GM21528 (cell line): ENCODE measurements around the gene HAAO.
"Not testable (repeated sequence)": the region's sequence is repeated elsewhere in the genome, so short reads cannot be mapped to it uniquely, and the experiment has no call there.

Experiments
- ATAC-seq: cut with Tn5 transposase; IDR thresholded peaks from one replicate; pipeline ENCODE4 v1.9.1; 2021; ENCODE audit warnings: mild to moderate bottlenecking, moderate library complexity; ENCODE audit not compliant: unreplicated experiment, low FRiP score

The HAAO gene

DNA sequence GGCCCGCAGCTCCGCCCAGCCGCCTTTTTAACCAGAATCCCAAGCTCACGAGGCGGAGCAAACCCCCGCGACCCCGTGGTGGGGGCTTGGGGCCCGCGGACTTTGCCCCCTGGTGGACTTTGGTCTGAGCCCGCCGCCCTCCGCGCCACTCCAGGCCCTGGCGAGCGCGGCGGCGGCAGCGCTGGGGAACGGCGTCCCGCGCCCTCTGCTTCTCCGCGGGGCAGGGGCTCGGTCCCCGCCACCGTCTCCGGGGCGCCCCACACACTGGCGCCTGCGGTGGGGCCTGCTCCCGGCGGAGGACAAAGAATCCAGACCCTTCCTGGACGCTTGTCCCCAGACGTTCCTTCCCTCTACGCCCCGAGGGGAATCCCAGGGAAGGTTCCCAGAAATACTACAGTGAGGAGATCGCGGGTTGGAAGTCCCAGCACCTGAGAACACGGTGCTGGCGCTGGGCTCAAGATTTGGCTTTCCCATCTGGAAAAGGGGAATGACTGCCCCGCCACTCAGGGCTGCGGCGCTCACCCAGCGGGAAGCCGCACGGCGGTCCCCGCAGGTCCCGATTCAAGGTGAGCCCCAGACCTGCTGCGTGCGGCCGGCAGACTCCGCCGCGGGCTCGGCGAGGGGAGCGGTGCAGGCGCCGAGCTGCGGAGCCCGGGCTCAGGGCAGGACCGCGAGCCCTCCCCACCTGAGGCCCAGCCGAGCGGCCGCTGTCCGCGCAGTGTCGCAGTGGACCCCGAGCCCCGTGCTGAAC, at the start of gene HAAO:
TSS of gene HAAO (minus strand) at position 1 of the 751 bp plus-strand sequence. CDS start 47 bp downstream, outside the sequence.
- ATAC-seq: no peak

DNA sequence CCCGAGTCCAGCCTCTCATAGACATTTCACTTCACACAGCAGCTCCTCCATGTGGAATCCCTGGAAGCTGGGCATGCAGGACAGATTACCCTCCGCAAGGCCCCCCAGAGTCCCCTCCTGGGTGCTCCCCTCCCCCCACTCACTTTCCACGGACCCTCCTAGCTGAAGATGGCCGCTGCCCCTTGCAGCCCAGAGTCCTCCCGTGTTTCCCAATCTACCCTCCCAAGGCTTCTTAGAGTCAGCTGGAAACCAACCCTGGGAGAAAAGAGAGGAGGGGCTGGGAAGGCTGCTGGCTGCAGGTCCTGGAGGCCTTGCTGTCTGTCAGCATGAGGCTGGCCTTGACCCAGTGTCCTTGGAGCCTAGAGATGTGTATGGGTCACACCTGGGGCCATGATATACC, 49.0 kb upstream of the HAAO start:
- ATAC-seq: no peak

DNA sequence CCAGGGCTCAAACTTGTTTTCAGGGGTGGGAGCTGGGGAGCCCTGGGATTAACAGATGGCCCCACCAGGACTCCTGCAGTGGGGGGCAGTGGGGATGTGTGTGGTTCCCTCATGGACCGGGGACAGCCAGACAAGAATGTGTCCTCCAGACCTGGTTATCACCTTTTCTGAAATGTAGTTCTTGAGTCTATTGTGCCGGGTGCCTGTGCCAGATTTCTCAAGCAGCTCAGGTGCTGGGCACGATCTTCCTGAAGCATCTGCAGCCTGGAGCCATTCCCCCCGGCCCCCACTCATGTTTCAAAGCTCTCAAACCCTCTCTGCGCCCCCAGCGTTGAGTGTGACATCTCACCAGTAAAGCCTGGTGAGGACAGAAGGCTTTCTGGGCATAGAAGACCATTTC, 48.4 kb upstream of the HAAO start:
- no peak for ATAC-seq

DNA sequence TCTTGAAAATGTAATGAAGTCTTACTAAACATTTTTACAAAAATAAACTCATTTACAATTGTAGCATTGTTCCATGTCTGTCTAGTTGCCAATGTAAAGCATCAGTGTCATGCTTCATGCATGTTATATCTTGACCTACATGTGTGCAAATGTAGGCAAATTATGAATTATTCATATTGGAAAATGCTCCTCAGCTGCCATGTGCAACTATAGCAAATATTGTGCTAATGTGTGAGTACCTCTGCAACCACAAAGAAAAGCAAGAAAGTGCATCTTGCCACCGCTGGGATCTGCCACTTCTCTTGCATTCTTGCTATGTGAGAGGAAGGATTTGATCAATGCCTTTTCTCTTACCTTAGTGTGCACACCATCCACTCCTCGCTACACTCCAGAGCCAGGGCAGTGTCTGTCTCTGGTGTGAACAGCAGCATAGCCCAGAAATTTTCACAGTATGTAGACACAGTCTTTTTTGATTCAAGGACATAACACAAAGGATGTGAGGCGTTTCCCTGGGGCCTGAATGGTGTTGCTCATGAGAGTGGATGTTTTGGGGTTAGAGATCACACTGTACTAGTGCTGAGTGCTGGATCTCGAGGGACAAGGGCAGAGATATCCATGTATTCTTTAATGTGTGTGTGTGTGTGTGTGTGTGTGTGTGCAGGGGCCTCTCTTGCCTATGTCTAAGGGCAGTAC, 47.6 kb upstream of the HAAO start:
- no peak for ATAC-seq

DNA sequence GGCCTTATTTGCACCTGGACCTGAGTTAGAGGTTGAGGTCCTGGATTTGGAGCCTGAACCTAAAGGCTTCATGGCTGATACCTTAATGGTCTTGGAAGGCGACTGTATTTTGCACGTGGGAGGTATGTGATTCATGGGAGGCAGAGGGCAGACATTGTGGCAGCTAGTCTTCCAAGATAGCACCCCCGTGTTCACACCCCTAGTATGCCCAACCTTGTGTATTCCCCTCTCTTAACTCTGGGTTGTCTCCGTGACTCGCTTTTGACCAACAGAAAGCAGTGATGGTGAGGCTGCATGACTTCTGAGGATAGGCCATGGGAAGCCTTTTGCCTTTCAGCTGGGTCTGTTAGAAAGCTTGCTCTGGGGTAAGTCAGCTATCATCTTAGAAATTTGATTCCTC, 45.8 kb upstream of the HAAO start:
- ATAC-seq: no peak

DNA sequence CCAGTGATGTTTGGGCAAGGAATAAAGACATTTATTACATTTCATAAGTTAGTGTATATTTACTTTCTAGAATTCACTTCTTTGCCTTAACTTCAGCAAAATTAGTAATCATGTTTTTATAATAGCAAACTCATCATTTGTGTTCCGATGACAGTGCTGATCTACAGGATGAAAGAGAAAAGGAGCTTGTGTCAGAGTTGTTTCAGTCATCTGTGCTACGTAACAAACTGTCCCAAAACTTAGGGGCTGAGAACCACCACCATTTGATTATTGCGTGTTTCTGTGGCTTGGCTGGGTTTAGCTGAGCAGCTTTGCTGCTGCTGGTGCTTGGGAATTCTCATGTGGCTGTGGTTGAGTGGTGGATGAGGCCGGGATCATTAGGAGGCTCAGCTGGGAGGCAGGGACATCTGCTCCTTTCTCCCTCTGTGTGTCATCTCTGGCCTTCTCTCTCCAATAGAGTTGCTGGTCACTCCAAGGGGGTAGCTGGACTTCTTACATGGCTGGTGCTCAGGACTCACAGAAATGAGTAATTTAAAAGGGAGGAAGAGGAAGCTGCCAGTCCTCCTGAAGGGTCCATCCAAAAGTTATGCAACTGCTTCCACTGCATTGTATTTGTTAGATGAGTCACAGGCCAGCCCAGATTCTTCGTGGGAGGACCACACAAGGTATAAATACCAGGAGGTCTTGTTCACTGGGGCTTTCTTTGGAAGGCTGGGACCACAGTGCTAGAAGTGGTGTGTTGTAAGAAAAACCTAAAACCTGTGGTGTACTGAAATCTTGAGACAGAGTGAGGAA, 43.4 kb upstream of the HAAO start:
- ATAC-seq: no peak

DNA sequence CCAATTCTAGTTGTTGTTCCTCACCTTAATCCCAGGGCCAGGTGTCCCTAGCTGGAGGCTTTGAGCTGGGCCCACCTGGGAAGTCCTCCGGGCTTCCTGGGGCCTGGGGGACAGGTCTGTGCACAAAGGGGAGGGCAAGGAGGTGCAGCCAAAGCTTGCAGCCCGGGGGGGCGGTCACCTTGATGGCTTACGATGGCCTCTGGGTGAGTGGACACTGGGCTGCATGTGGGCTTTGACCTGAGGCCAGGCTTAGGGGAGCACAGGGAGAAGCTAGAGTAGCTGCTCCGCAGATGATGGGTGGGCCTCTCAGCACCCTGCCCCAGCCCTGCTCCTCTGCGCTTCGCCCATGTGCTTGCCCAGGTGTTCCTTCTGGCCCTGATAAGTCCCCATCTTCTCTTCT, 41.8 kb upstream of the HAAO start:
- no peak for ATAC-seq

DNA sequence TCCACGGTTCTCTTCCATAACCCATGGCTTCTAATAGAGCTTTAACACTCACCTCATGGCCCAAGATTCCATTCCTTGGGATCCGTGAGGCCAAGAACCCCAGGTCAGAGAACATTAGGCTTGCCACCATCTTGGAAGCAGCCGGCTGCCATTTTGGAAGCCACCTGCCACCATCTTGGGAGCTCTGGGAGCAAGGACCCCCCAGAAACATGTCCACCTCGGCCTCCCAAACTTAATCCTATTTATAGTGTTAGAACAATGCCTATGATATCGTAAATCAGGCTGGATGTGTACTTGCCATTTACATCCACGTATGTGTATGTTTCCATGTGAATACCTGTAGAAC, 39.9 kb upstream of the HAAO start:
- ATAC-seq: no peak

DNA sequence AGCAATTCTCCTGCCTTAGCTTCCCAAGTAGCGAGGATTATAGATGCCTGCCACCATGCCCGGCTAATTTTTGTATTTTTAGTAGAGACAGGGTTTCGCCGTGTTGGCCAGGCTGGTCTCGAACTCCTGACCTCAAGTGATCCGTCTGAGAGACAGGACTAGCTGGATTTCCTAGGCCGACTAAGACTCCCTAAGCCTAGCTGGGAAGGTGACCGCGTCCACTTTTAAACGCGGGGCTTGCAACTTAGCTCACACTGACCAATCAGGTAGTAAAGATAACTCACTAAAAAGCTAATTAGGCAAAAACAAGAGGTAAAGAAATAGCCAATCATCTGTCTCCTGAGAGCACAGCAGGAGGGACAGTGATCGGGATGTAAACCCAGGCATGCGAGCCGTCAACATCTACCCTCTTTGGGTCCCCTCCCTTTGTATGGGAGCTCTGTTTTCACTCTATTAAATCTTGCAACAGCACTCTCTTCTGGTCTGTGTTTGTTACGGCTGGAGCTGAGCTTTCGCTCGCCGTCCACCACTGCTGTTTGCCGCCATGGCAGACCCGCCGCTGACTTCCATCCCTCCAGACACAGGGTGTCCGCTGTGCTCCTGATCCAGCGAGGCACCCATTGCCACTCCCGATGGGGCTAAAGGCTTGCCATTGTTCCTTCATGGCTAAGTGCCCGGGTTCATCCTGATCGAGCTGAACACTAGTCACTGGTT, 39.3 kb upstream of the HAAO start:
- ATAC-seq: not testable (repeated sequence)

DNA sequence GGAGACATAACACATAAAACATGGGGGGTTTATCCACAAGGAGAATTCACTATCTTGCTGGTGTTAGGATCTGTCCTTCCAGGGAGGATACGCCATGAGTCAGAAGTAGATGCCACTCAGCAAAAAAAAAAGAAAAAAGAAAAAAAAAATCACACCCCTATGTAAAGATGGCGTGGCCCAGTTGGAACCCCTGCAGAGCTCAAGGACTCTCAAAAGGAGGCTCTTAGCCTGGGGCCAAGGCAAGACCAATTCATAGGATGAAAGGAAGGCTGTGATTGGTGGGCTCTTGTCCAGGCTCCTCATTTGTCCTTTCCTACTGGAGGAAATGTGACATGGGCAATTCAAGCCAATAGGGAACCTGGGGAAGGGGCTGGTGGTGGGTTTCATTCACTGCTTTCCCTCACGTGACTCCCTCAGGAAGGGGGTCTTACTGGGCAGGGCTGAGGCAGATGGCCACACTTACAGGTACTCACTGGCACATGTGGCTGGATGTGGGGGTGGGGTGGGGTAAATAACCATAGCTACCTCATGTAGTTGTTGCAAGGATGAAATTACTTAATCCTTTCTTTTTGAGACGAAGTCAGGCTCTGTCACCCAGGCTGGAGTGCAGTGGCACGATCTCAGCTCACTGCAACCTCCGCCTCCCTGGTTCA, 38.7 kb upstream of the HAAO start:
- no peak for ATAC-seq

DNA sequence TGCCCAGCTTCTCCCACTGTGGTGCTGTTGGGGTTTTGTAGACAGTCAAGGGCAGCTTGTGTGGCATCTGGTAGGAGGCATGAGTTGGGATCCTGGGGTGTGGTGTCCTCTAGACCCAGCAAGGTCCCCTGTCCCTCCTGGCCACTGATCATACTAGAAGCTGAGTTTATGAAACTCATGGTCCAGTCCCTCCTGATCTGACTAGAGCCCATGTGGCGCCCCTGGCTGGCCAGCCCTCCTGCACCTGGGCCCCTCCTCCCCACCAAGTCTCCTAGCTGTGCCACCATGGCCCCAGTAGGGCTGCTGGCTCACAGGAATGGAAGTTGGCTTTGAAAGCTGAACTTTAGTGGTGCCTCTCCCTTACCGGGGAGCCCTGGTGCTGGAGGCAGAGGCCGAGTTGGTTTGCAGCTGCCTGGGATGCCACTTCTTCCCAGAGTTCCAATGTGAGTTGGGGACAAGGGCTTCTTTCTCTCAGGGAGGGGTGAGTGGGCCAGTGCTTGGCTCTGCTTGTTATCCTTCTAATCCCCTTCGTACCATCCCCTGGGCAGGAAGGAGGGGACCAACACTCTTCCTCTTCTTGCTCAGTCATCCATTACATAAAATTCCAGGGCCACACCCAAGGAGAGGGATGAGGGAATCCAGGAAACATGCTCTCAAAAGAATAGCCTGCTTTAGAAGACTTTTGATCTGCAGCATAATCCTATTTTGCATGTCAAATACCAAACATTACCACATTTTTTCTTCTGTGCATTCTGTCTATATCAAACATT, 37.5 kb upstream of the HAAO start:
- no peak for ATAC-seq

DNA sequence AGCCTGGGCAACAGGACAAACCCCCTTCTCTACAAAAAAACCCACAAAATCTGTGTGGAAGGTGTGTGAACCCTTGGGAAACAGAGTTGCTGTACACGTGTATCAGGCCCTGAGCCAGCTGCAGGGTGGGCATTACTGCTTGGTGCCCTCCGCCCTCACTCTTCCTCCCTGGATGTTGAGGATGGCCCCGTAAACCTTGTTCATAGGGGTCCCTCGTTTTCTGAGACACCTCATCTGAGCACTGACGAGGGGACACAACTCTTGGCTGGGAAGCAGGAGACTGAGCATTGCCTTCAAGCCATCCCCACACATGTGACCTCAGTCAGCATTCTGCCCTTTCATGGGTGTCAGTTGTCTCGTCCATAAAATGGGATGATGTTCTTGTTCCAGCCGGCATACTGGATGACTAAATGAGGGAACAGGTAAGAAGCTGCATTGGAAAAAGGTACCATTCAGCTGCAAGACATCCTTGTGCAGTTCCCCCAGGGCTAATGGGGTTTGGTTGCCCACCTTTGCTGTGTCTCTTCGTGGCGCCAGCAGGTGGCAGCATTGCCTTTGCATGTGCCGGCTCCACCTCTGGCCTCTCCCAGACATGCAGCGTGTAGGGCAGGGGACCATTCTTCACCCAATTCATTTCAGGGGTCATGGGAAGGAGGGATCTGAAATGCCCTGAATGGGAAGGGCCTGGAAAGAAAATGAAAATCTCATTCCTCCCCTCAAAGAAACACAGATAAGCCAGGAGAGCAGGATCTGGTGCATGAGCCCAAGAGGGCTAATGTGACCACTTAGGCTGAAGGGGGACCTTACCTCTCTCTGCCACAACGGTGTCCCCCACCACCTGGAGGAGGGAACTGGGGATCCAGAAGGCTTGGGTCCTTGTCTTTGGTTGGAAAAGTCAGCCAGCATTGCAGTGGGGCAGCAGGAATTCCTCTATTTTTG, 36.4 kb upstream of the HAAO start:
- peak; percentile 89 for ATAC-seq

DNA sequence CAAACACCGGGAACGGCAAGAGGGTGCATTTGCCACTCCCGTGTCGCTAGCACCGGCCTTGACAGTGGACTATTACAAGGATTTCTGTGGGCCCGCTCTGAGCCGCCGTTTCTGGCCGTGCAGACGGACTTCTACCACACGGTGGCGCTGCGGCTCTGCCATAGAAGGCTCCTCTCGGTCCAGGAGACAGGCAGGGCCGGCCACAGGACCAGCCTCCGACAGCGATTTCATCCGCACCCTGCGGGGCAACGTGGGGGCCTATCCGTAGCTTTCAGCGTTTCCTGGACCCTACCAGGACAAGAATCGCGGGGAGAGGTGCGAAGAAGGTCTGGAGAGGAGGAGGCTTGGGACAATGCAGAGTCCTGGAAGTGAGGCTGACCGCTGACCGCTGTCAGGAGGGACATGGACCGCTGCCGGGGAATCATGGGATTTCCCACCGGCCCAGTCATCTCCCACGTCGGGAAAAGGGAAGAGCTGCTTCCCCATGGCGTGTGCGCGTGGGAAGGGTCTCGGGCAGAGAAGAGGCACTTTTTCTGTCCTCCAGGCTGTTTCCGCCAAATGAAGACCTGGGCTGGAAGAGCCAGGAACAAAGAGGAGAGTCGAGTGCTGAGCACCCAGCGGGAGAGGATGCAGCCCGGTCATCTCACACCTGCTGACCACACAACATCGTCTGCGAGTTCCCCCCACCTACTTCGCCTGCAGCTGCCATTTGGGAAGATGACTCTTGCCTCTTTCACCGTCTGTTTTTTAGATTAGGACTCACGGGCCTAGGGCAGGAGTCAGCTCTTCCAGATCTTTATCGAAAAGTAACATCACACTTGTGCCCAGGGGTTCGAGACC, 35.5 kb upstream of the HAAO start:
- peak; percentile 81 for ATAC-seq

DNA sequence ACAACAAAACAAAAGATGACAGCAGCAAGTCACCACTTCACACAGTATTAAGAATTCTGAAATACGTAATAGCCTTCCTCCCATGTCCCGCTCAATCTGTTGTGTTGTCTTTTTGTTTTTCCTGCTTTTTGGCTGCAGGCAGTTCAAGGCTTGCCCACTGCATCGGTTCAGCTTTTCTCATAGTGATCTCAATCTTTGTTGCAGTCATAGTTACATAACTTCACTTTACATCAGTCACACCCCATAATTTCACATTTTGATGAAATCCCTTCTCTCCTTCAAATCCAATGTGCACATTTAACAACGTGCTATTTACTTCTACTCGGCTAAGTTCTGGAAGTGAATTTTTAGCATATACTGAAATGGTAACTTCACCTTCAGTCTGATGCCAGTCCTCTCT, 33.8 kb upstream of the HAAO start:
- no peak for ATAC-seq

DNA sequence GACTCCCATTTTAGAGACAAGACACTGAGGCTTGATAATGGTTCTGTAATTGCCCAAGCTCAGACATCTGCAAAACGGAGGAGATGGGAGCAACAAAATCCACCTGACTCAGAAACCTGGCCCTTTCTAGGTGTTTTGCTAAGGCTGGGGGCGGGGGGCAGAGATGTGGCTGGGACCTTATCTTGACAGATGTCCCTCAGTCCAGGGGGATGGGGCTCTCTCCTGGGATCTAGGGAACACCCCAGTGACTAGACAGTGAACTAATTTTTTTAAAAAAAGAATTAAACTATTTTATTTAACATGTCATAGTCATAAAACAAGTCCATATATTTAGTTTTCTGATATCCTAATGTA, 32.0 kb upstream of the HAAO start:
- no peak for ATAC-seq

DNA sequence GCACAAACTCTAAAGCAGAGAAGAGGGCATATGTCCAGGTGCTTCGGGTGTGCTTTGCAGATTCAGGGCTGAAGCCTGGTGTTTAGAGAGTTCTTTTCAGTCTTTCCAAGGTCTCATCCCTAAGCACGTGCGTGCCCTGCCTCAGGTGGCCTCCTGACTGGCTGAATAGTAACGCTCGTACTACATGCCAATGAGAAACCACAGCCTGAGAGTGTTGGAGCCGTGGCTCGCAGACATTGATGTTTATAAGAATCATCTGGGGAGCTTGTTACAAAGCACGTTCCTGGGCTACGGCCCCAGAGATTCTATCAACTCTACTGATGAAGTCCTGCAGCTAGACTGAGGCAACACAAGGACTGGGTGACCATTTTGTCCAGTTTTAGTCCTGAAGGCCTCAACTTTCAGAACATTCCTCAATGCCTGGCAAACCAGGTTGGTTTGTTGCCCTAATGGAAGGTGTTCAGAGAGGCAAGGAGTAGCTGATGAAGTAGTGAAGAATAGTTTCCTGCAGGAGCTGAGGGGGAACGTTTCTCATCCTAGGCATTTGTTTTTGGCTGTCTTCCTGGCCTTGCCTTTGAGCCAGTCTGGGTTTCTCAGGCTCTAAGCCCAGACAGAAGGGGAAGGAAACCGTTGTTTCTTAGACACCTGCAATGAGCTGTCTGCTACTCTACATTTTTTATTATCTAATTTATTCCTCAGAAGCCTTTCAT, 31.5 kb upstream of the HAAO start:
- ATAC-seq: no peak

DNA sequence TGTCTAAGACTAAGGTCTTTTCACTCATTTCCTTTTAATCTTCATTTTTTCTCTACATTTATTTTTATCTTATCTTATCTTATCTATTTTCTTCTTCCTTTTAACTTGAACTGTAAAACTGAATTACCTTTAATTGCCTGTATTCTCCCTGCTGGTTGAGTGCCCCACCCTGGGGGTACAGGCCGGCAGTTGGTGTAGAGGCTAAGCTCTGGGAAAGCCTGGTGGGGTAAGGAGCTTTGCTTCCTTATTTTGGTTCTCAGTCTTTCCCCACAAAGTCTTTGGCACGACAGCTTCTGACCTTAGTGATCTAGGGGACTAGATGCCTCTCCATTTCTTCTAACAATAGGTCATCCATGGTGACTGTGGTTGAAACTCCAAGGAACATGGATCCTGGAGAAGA, 26.8 kb upstream of the HAAO start:
- no peak for ATAC-seq
